HG02884 (cell line): ENCODE data around the gene CCDC28B.

ENCODE experiments used
- ATAC-seq: cut with Tn5 transposase; IDR thresholded peaks from one replicate; pipeline ENCODE4 v1.9.1; 2021; ENCODE audit warnings: mild to moderate bottlenecking, moderate library complexity; ENCODE audit not compliant: unreplicated experiment

CCDC28B gene

GRCh38 chr1:32192220-32192948 is 8.0 kb upstream of the CCDC28B start:
- no peak for ATAC-seq

DNA sequence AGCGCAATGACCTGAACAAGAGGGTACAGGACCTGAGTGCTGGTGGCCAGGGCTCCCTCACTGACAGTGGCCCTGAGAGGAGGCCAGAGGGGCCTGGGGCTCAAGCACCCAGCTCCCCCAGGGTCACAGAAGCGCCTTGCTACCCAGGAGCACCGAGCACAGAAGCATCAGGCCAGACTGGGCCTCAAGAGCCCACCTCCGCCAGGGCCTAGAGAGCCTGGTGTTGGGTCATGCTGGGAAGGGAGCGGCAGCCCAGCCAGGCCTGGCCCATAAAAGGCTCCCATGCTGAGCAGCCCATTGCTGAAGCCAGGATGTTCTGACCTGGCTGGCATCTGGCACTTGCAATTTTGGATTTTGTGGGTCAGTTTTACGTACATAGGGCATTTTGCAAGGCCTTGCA is 5.4 kb upstream of the CCDC28B start:
- no peak for ATAC-seq

DNA sequence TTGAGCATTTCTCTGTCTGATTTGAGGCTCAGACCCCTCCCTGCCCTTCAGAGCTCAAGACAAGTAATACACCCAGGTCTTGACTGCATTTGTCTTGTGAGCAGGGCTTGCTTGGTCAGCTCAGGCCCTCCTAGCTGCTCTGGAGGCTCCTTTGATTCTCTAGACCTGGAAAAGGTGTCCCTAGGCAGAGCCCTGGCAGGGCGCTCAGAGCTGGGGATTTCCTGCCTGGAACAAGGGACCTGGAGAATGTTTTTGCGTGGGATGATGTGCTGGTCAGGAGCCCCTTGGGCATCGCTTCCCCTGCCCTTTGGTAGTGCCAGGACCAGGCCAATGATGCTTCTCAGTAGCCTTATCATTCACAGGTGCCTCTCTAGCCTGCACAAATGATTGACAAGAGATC is 4.9 kb upstream of the CCDC28B start:
- no peak for ATAC-seq

- no peak for ATAC-seq
Measured at GRCh38 chr1:32195972-32196823, 4.2 kb upstream of the CCDC28B start.

- ATAC-seq: no peak
Measured at GRCh38 chr1:32197074-32197473, 3.3 kb upstream of the CCDC28B start.

GRCh38 chr1:32197837-32198236 is 2.6 kb upstream of the CCDC28B start:
- ATAC-seq: no peak

- ATAC-seq: no peak
Measured at GRCh38 chr1:32198237-32199042, 2.0 kb upstream of the CCDC28B start.

DNA sequence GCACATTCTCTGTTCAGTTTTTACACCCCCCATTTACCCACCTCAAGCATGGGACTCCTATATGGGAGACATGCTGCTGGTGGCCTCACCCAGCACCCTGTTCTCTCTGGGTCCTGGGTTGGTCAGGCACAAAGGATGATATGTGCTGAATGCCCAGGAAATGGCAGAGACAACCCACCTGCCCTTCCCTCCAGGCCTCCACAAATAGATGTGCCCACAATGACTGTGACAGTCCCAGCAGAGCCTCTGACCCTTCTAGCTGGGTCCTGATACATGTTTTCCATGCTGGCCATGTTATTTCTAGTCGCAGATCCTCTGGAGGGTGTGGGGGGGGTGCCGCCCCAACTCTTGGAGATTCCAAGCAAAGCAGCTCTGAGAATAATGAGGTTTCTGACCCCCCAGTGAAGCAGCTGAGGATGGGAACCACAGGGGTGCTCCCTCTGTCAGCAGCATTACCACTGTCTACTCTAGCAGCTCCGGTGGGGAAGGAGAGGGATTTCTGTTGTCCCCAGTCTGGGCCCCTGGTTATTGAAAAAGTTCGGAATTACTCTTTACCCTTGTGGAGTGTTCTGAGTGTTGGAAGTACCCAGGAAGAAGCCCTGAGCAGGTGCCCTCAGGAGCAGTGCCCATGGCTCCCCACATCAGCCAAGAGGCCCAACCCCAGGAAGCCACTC is 1.2 kb upstream of the CCDC28B start:
- no peak for ATAC-seq

- ATAC-seq: no peak
Measured at GRCh38 chr1:32199717-32200072, 700 bp upstream of the CCDC28B start.

- no peak for ATAC-seq
Measured at GRCh38 chr1:32201011-32201855, 838 bp downstream of the CCDC28B start.

DNA sequence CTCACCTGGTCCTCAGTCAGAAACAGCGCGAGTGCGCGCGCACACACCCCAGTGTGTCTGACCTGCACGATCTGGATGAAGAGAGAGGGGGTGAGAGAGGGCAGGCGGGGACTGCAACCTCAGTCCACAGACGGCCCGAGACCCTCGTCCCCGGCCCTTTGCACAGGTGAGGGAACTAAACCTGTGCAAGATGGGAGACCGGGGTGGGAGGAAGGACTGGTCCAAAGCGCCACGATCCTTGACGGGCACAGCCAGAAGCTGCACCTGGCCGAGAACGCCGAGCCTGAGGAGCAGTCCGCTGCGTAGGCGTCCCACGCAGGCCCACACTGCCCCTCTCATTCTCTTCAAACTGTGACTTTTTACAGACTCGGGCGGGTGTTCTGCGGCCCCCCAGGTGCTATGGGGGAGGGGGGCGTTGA is 4.6 kb downstream of the CCDC28B start:
- no peak for ATAC-seq

GRCh38 chr1:32205401-32206370 is 5.3 kb downstream of the CCDC28B start, which contains the start of gene IQCC:
TSS of gene IQCC (plus strand) at chr1:32205671. CDS start at chr1:32205682, 11 bp downstream.
- ATAC-seq: no peak

DNA sequence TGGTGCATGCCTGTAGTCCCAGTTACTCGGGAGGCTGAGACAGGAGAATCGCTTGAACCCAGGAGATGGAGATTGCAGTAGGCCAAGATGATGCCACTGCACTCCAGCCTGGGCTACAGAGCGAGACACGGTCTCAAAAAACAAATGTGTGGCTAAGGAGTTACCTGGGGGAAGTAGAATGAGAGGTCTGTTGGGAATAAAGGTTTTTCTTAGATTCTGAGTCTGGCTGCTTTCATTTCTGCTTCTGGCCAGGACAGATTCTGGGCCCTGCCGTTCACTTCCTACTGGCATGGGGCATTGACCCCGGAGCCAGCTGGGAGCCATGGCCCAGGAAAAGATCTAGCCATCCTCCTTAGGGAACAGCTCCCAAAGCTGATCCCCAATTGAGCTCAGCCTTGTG is 8.1 kb downstream of the CCDC28B start:
- ATAC-seq: no peak

- no peak for ATAC-seq
Measured at GRCh38 chr1:32208891-32209328, 8.5 kb downstream of the CCDC28B start, which contains the start of gene DCDC2B. TSS of gene DCDC2B (plus strand) at chr1:32209089. CDS start at chr1:32209094, 5 bp downstream.

DNA sequence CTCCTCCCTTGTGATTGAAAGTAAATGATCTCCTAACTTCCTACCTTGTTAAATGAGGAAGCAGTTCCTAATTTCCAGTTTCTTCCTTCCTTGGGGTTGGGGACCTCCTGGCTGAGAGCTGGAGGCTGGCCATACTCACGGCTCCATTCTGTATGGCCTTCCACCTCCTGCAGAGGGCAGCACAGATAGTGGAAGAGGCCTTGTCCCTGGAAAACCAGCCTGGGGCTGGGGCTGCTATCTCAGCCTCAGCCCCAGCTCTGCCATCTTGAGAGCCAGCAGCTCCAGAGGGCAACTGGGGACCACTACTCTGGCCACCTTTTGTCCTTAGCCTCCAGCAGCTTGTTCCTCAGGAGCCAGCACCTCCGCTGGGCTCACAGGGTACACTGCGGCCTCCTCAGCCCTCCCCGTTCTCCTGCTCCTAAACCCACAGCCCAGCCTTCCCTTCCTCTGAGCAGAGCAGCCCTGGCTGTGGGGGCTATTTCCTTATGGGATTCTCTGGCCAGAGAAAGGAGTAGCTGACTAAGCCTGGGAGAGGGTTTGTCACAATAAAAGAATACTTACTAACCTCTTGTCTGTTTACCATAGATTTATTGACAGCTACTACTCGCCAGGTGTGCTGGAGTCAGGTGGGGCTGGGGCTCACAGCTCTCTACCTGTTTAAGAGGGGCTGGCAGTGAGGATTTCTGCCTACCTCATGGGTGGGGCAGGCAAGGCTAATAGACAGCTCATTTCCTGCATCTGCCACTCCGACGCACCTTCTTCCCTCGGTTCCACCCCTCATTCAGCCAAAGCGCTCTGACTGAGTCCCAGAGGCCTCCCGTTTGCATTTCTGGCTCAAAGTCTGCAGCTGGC is 15.5 kb downstream of the CCDC28B start:
- ATAC-seq: no peak

DNA sequence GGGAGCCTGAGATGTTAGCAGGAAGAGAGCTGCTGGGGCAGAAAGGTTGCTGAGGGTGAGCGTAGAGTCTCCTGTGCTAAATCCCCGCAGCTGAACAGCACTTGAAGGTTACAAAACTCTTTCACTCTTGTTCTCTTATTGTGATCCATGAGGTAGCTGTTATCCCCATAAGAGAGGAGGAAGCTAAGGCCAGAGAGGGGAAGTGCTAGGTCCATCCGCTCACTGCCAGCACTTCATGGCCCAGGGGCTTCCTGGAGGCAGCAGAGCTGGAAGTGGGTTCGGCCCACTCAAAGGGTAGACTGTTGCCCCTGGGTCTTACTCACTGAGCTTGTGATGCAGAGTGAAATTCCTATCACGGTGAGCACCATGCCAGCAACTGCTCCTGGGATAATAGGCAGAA is 16.2 kb downstream of the CCDC28B start:
- no peak for ATAC-seq

DNA sequence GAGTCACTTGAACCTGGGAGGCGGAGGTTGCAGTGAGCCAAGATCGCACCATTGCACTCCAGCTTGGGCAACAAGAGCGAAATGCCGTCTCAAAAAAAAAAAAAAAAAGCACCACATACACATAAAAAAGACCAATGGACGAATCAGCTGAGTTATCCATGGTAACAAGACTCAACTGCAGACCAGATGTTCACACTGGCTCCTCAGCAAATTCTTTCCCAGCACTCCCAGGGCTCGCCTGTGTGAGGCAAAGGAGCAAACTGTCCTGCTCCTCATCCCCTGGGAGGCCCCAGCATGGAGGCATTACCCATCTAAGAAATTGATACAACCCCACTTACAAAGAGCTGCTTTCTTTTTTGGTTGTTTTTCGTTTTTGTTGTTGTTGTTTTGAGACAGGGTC is 18.6 kb downstream of the CCDC28B start:
- ATAC-seq: no peak
